AG04450 (cell line): ENCODE results near the gene HTR5A. TPM values are rescaled to one million over a fixed set of nuclear protein-coding genes. Genes with fewer than 3 reads are reported as not detected.

ENCODE experiments used
- CTCF ChIA-PET: fragments of 300-600, 350-600 bp; formaldehyde crosslinking; extraction: SDS; loops from one replicate; lab custom pipeline; 2022; ENCODE audit warnings: antibody characterized with exemption, inconsistent platforms; lab: Charles Lee
- POLR2A ChIA-PET: fragments of 350-600 bp; formaldehyde crosslinking; extraction: SDS; loops from one replicate; lab custom pipeline; 2021; ENCODE audit warnings: antibody characterized with exemption, inconsistent platforms; lab: Yijun Ruan, JAX
- DNase-seq: peaks from one replicate; pipeline ENCODE4 v3.0.0-alpha.2; 2011; ENCODE audit warnings: low read depth, low spot score
- H3K27ac ChIP-seq: one replicate; pipeline ENCODE4 v1.5.1; 2012; ENCODE audit warnings: low read depth, low read length, control low read depth
- H3K27me3 ChIP-seq: one replicate; pipeline ENCODE4 v1.6.0; 2012; ENCODE audit warnings: low read length; ENCODE audit not compliant: control insufficient read depth, insufficient read depth
- H3K4me3 ChIP-seq: 2 replicates; pipeline ENCODE4 v1.5.1; 2011; ENCODE audit warnings: mild to moderate bottlenecking, low read depth, low read length, control low read depth
- H3K9me3 ChIP-seq: 2 replicates; pipeline ENCODE4 v1.5.1; 2012; ENCODE audit warnings: low read length; ENCODE audit not compliant: control insufficient read depth, insufficient read depth
- CTCF ChIP-seq: IDR thresholded peaks from 2 replicates; pipeline ENCODE4 v1.5.1; 2011; ENCODE audit warnings: low read depth, low read length, control low read depth, inconsistent platforms
- polyA plus RNA-seq: library from polyadenylated mRNA; depleted of rRNA; stranded (reverse); fragments of >200 nt; gene quantifications from 2 replicates; pipeline ENCODE4 v1.2.3, GENCODE V29; 2011

The HTR5A gene
- polyA plus RNA-seq, 1 experiment: not detected

- H3K9me3 ChIP-seq: no peaks in the 10 kb centered on the region
- no peak overlapping the region for H3K4me3 ChIP-seq
- POLR2A ChIA-PET: no interaction called here
- no peak for TF ChIP-seq CTCF
- H3K27me3 ChIP-seq: no peaks in the 10 kb centered on the region
- no peak for DNase-seq
- no peak overlapping the region for H3K27ac ChIP-seq
- CTCF ChIA-PET: no interaction called here
Measured at GRCh38 chr7:155038335-155038734, 31.8 kb upstream of the HTR5A start.

GRCh38 chr7:155043756-155044155, 26.4 kb upstream of the HTR5A start:
- ChIA-PET POLR2A (no interaction called here), CTCF (no interaction called here)
- DNase-seq: no peak
- Histone ChIP-seq H3K9me3 (no peaks in the 10 kb centered on the region; the same call in 1 of the 2 replicates), H3K4me3 (no peak overlapping the region), H3K27me3 (no peaks in the 10 kb centered on the region), H3K27ac (no peak overlapping the region)
- no peak for TF ChIP-seq CTCF

DNA sequence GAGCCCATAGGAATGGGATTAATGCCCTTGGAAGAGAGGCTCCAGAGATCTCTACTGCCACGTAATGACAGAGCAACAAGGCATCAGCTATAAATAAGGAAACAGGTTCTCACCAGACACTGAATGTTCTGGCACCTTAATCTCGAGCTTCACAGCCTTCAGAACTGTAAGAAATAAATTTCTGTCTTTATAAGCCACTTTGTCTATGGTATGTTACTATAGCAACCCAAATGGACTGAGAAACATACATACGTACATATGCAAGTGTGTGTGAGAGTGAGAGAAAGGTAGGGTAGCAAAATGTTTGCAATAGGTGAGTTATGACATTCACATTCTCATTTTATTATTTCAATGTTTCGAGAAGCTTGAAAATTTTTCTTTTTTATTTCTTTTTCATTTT, 22.1 kb upstream of the HTR5A start:
- Histone ChIP-seq H3K4me3 (no peak overlapping the region), H3K9me3 (no peaks in the 10 kb centered on the region; the same call in 1 of the 2 replicates), H3K27me3 (no peaks in the 10 kb centered on the region), H3K27ac (no peak overlapping the region)
- POLR2A ChIA-PET: no interaction called here
- no peak for TF ChIP-seq CTCF
- DNase-seq: no peak
- CTCF ChIA-PET: no interaction called here

DNA sequence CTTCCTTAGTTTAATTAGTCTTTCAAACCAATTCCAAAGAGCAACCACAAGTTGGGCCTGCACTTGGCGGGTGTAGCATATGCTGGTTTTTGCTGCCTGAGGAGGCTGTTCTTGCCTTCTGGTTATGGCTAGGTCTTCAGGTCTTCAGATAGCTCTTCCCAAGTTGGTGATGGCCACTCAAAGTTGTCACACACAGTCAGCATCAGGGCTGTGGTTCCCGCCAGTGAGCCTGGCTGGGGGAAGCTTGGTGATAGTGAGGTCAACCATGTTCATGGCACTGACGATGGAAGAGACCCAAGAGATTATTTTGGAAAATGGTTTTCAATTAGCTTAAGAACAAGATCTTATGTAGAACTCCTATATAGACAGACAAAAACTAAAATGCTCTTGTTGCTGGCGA, 18.8 kb upstream of the HTR5A start:
- ChIA-PET CTCF (interaction anchor here (1.2 kb wide), 1 partner anchor 124 kb away, joined by 3 read pairs; no protein-coding TSS in a partner anchor), POLR2A (no interaction called here)
- Histone ChIP-seq H3K27ac (no peak overlapping the region), H3K9me3 (no peaks in the 10 kb centered on the region; the same call in 1 of the 2 replicates), H3K27me3 (no peaks in the 10 kb centered on the region), H3K4me3 (no peak overlapping the region)
- no peak for TF ChIP-seq CTCF
- no peak for DNase-seq

DNA sequence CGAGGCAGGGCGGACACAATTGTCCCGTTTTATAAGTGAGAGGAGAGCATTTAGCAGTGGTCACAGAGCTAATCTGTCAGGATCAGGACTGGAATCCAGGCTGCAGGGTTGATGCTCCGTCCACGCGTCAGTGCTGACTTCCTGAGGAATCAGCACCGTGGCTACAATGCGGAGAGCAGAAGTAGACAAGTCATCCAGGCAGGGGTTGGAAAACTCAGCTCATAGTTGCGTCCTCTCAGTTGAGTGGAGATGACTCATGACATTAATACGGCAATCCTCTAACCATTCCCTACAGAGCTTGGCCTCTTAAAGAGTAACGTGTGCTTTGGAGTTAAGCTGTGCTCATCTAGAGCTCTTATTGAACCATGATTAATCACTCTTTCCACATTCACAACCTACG, 17.1 kb upstream of the HTR5A start:
- Histone ChIP-seq H3K27ac (no peak overlapping the region), H3K9me3 (no peaks in the 10 kb centered on the region; the same call in 1 of the 2 replicates), H3K4me3 (no peak overlapping the region), H3K27me3 (no peaks in the 10 kb centered on the region)
- CTCF ChIA-PET: no interaction called here
- POLR2A ChIA-PET: no interaction called here
- TF ChIP-seq CTCF: no peak
- no peak for DNase-seq
